A549 (cell line): ENCODE data around the gene SLC26A6.

Source experiments
- CHD4 ChIP-seq: fragments of 200-600 bp; sonication (generic); IDR thresholded peaks from 2 replicates; pipeline ENCODE4 v1.6.1; 2016; ENCODE audit warnings: antibody characterized with exemption, mild to moderate bottlenecking, borderline replicate concordance
- FOSL2 ChIP-seq, 2 experiments: fragments of 450-650 bp in 1 of 2; fragments of >200 bp in 1 of 2; sonication (Bioruptor Twin) in 1 of 2; formaldehyde crosslinking; IDR thresholded peaks; 2 replicates each; pipeline versions ENCODE4 v1.5.0 to v1.6.1; 2016 to 2020; ENCODE audit warnings: mild to moderate bottlenecking in 1 of 2, moderate library complexity in 1 of 2
- MYC ChIP-seq: IDR thresholded peaks from 2 replicates; pipeline ENCODE4 v1.6.1; 2012; ENCODE audit warnings: mild to moderate bottlenecking, inconsistent platforms, low read length, improper control_type of control experiment, borderline replicate concordance
- POLR2A ChIP-seq: IDR thresholded peaks from 2 replicates; pipeline ENCODE4 v1.6.1; 2012; ENCODE audit warnings: mild to moderate bottlenecking, low read length
- RFX5 ChIP-seq: fragments of 450-650 bp; IDR thresholded peaks from 2 replicates; pipeline ENCODE4 v1.7.1; 2014; ENCODE audit warnings: antibody characterized with exemption, mild to moderate bottlenecking, moderate library complexity
- SMC3 ChIP-seq: fragments of >200 bp; sonication (Bioruptor Twin); formaldehyde crosslinking; IDR thresholded peaks from 3 replicates; pipeline ENCODE4 v1.6.1; 2018; ENCODE audit warnings: inconsistent platforms
- SREBF2 ChIP-seq: fragments of 450-650 bp; IDR thresholded peaks from 2 replicates; pipeline ENCODE4 v1.6.1; 2014; ENCODE audit warnings: mild to moderate bottlenecking, moderate library complexity
- TF ChIP-seq, protein P1 (sequence below): fragments of 200-600 bp; sonication (generic); IDR thresholded peaks from 2 replicates; pipeline ENCODE4 v1.6.1; 2016; ENCODE audit warnings: antibody characterized with exemption, mild to moderate bottlenecking, moderate library complexity
- TF ChIP-seq, protein P2 (sequence below): fragments of >200 bp; sonication (Bioruptor Twin); formaldehyde crosslinking; IDR thresholded peaks from 3 replicates; pipeline ENCODE4 v1.5.1; 2016
- TF ChIP-seq, protein P3 (sequence below): fragments of 150-350 bp; IDR thresholded peaks from 2 replicates; pipeline ENCODE4 v1.6.1; 2014; ENCODE audit warnings: low read depth, mild to moderate bottlenecking, low read length

DNA sequence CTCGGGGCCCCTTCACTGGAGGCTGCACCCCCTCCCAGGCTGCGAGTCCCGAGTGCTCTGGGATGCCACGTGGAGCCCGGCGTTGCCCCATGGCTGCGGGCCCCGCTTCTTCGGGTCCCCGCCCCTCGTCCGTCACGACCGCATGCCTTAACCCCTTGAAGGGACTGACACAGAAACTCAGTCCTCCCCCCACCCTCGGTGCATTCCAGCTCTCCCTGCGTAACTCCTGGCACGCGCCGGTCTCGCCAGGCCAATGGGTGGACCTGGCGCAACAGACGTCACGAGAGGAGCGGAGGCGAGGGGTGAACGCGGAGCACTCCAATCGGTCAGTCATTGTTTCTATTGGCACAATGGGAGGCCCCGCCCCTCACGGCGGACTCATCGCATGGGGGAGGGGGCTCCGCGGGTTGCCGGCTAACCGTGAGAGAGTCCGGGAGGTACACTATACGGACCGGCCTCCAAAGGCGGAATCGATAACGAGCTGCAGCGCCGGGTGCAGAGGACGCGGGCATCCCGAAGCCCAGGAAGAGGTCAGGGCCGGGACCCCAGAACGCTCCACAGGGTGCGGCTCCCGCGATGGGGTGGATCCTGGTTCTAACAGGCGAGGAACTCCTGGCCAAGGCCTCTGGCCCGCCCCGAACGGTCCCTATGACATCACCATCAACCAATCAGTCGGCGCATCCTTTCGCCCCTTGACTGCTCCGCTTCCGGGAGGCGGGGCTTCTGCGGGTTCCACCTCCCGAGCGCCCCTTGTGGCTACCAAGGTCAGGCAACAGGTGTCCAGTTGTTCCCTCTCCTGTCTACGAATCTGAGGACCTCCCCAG is 28.4 kb upstream of the SLC26A6 start:
- no peak for TF ChIP-seq SREBF2
- TF ChIP-seq, protein P1, sequence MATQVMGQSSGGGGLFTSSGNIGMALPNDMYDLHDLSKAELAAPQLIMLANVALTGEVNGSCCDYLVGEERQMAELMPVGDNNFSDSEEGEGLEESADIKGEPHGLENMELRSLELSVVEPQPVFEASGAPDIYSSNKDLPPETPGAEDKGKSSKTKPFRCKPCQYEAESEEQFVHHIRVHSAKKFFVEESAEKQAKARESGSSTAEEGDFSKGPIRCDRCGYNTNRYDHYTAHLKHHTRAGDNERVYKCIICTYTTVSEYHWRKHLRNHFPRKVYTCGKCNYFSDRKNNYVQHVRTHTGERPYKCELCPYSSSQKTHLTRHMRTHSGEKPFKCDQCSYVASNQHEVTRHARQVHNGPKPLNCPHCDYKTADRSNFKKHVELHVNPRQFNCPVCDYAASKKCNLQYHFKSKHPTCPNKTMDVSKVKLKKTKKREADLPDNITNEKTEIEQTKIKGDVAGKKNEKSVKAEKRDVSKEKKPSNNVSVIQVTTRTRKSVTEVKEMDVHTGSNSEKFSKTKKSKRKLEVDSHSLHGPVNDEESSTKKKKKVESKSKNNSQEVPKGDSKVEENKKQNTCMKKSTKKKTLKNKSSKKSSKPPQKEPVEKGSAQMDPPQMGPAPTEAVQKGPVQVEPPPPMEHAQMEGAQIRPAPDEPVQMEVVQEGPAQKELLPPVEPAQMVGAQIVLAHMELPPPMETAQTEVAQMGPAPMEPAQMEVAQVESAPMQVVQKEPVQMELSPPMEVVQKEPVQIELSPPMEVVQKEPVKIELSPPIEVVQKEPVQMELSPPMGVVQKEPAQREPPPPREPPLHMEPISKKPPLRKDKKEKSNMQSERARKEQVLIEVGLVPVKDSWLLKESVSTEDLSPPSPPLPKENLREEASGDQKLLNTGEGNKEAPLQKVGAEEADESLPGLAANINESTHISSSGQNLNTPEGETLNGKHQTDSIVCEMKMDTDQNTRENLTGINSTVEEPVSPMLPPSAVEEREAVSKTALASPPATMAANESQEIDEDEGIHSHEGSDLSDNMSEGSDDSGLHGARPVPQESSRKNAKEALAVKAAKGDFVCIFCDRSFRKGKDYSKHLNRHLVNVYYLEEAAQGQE: no peak
- peak; percentile 81 for TF ChIP-seq RFX5
- TF ChIP-seq MYC: peak; percentile 98
- no peak for TF ChIP-seq SMC3
- TF ChIP-seq, protein P2, sequence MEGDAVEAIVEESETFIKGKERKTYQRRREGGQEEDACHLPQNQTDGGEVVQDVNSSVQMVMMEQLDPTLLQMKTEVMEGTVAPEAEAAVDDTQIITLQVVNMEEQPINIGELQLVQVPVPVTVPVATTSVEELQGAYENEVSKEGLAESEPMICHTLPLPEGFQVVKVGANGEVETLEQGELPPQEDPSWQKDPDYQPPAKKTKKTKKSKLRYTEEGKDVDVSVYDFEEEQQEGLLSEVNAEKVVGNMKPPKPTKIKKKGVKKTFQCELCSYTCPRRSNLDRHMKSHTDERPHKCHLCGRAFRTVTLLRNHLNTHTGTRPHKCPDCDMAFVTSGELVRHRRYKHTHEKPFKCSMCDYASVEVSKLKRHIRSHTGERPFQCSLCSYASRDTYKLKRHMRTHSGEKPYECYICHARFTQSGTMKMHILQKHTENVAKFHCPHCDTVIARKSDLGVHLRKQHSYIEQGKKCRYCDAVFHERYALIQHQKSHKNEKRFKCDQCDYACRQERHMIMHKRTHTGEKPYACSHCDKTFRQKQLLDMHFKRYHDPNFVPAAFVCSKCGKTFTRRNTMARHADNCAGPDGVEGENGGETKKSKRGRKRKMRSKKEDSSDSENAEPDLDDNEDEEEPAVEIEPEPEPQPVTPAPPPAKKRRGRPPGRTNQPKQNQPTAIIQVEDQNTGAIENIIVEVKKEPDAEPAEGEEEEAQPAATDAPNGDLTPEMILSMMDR: peak; percentile 62
- TF ChIP-seq, protein P3, sequence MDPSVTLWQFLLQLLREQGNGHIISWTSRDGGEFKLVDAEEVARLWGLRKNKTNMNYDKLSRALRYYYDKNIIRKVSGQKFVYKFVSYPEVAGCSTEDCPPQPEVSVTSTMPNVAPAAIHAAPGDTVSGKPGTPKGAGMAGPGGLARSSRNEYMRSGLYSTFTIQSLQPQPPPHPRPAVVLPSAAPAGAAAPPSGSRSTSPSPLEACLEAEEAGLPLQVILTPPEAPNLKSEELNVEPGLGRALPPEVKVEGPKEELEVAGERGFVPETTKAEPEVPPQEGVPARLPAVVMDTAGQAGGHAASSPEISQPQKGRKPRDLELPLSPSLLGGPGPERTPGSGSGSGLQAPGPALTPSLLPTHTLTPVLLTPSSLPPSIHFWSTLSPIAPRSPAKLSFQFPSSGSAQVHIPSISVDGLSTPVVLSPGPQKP: no peak
- TF ChIP-seq POLR2A: peak; percentile 64
- TF ChIP-seq FOSL2 (IDR thresholded peaks at IDR 0.05): no peak
- TF ChIP-seq FOSL2 (CRISPR knock-in tag; IDR thresholded peaks at IDR 0.05): peak; percentile 52
- no peak for TF ChIP-seq CHD4
